ENCODE measurements around the gene OPN1SW. TPM values are rescaled to one million over a fixed set of nuclear protein-coding genes. Genes with fewer than 3 reads are reported as not detected.
A peak's percentile ranks its signal among the peaks of the same experiment; 100 is the strongest.

The OPN1SW gene
- total and polyA plus RNA-seq, 9 of the 15 experiments (the other 6 are each of a cell fraction or from before 2014, with no cell fraction given), result 0.84 to 1.0 TPM; not detected in 7

DNA sequence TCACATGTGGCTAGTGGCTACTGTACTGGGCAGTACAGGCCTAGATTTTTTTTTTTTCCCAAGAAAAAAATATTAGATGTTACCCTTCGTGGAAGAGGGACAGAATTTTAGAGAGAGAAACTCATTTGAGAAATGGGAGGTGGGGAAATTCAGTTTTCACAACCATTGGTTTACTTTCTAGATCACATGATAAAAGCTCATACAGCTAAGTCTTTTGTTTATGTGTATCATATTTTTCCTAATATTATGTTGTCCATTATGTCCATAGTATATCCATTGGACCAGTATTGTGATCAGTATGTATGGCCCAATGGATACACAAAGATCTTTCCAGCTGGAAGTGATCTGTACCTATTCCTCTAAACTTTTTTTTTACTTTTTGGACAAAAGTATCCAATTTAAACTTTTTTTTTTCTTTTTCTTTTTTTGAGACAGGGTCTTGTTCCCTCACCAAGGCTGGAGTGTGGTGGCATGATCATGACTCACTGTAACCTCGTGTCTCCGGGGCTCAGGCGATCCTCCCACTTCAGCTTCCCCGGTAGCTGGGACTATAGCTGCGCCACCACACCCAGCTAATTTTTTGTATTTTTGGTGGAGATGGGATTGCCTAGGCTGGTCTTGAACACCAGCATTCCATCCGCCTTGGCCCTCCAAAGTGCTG is 32.4 kb downstream of the OPN1SW start (continued):
- TF ChIP-seq CREM (IDR thresholded peaks at IDR 0.05; ENCODE audit: low read depth) (peak; percentile 41), RAD51 (IDR thresholded peaks at IDR 0.05; ENCODE audit: borderline replicate concordance, low read depth) (no peak), POLR2AphosphoS5 (IDR thresholded peaks at IDR 0.05; ENCODE audit: control insufficient read depth, insufficient read depth, low read depth, low read length) (no peak), SMARCA4 (IDR thresholded peaks at IDR 0.05) (peak; percentile 75; the same call in 1 of the 2 replicates), SP2 (IDR thresholded peaks at IDR 0.05; ENCODE audit: extremely low read depth, low read depth, low read length, poor library complexity, severe bottlenecking) (no peak), GATA2 (CRISPR knock-in tag; IDR thresholded peaks at IDR 0.05) (no peak), DPF2 (IDR thresholded peaks at IDR 0.05) (peak; percentile 72)
- TF ChIP-seq, protein P1, sequence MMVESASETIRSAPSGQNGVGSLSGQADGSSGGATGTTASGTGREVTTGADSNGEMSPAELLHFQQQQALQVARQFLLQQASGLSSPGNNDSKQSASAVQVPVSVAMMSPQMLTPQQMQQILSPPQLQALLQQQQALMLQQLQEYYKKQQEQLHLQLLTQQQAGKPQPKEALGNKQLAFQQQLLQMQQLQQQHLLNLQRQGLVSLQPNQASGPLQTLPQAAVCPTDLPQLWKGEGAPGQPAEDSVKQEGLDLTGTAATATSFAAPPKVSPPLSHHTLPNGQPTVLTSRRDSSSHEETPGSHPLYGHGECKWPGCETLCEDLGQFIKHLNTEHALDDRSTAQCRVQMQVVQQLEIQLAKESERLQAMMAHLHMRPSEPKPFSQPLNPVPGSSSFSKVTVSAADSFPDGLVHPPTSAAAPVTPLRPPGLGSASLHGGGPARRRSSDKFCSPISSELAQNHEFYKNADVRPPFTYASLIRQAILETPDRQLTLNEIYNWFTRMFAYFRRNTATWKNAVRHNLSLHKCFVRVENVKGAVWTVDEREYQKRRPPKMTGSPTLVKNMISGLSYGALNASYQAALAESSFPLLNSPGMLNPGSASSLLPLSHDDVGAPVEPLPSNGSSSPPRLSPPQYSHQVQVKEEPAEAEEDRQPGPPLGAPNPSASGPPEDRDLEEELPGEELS (CRISPR knock-in tag; IDR thresholded peaks at IDR 0.05; ENCODE audit: borderline replicate concordance), result no peak
- TF ChIP-seq, protein P2, sequence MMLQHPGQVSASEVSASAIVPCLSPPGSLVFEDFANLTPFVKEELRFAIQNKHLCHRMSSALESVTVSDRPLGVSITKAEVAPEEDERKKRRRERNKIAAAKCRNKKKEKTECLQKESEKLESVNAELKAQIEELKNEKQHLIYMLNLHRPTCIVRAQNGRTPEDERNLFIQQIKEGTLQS (IDR thresholded peaks at IDR 0.05), result peak; percentile 87
- TF ChIP-seq, protein P2 (CRISPR knock-in tag; conservative IDR thresholded peaks at IDR 0.05), result peak; percentile 44; the same call in 1 of the 2 replicates
- TF ChIP-seq, protein P3, sequence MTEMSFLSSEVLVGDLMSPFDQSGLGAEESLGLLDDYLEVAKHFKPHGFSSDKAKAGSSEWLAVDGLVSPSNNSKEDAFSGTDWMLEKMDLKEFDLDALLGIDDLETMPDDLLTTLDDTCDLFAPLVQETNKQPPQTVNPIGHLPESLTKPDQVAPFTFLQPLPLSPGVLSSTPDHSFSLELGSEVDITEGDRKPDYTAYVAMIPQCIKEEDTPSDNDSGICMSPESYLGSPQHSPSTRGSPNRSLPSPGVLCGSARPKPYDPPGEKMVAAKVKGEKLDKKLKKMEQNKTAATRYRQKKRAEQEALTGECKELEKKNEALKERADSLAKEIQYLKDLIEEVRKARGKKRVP (CRISPR knock-in tag; IDR thresholded peaks at IDR 0.05), result no peak
- TF ChIP-seq, protein P4, sequence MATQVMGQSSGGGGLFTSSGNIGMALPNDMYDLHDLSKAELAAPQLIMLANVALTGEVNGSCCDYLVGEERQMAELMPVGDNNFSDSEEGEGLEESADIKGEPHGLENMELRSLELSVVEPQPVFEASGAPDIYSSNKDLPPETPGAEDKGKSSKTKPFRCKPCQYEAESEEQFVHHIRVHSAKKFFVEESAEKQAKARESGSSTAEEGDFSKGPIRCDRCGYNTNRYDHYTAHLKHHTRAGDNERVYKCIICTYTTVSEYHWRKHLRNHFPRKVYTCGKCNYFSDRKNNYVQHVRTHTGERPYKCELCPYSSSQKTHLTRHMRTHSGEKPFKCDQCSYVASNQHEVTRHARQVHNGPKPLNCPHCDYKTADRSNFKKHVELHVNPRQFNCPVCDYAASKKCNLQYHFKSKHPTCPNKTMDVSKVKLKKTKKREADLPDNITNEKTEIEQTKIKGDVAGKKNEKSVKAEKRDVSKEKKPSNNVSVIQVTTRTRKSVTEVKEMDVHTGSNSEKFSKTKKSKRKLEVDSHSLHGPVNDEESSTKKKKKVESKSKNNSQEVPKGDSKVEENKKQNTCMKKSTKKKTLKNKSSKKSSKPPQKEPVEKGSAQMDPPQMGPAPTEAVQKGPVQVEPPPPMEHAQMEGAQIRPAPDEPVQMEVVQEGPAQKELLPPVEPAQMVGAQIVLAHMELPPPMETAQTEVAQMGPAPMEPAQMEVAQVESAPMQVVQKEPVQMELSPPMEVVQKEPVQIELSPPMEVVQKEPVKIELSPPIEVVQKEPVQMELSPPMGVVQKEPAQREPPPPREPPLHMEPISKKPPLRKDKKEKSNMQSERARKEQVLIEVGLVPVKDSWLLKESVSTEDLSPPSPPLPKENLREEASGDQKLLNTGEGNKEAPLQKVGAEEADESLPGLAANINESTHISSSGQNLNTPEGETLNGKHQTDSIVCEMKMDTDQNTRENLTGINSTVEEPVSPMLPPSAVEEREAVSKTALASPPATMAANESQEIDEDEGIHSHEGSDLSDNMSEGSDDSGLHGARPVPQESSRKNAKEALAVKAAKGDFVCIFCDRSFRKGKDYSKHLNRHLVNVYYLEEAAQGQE (IDR thresholded peaks at IDR 0.05; ENCODE audit: borderline replicate concordance), result no peak
- TF ChIP-seq, protein P4 (CRISPR knock-in tag; IDR thresholded peaks at IDR 0.05; ENCODE audit: low read depth), result no peak
- TF ChIP-seq, protein P5, sequence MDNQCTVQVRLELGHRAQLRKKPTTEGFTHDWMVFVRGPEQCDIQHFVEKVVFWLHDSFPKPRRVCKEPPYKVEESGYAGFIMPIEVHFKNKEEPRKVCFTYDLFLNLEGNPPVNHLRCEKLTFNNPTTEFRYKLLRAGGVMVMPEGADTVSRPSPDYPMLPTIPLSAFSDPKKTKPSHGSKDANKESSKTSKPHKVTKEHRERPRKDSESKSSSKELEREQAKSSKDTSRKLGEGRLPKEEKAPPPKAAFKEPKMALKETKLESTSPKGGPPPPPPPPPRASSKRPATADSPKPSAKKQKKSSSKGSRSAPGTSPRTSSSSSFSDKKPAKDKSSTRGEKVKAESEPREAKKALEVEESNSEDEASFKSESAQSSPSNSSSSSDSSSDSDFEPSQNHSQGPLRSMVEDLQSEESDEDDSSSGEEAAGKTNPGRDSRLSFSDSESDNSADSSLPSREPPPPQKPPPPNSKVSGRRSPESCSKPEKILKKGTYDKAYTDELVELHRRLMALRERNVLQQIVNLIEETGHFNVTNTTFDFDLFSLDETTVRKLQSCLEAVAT (IDR thresholded peaks at IDR 0.05), result 0 out of 4 replicates have a peak, but pooled peaks have one; percentile 24 to 28

Measured in K562 (cell line).